ENCODE data around the gene GLUL. TPM values are rescaled to one million over a fixed set of nuclear protein-coding genes. Genes with fewer than 3 reads are reported as not detected.
A peak's percentile ranks its signal among the peaks of the same experiment; 100 is the strongest.
"Not testable (repeated sequence)": the region's sequence is repeated elsewhere in the genome, so short reads cannot be mapped to it uniquely, and the experiment has no call there.

GLUL gene
- polyA plus RNA-seq, 1 donor, result 356 TPM

DNA sequence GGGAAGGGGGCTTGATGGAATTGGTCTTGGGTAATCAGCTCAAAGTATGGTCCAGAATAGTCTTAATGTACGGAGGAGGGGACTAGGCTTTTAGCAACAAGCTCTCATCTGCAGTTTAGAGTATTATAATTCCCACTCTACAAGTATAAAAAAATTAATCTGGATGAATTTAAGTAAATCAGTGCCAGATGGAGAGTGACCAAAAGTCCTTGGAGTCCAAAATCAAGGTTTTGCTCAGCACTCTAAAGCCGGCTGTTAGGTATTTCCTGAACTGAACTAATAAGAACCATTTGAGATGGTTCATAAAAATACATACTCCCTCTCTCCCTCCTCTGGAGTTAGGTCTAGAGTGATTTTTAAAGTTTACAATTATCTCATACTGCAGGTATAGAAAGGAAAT is 23.7 kb downstream of the GLUL start:
- peak; percentile 55 for DNase-seq

DNA sequence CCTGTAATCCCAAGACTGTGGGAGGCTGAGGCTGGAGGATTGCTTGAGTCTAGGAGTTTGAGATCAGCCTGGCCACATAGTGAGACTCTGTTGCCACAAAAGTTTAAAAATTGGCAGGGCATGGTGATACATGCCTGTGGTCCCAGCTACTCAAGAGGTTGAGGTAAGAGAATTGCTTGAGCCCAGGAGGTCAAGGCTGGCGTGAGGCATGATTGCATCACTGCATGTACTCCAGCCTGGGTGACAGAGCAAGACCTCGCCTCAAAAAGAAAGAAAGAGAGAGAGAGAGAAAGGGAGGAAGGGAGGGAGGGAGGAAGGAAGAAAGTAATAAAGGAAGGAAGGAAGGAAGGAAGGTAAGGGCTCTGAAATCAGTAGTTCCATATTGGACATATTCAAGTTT is 25.0 kb downstream of the GLUL start:
- DNase-seq, result no peak

DNA sequence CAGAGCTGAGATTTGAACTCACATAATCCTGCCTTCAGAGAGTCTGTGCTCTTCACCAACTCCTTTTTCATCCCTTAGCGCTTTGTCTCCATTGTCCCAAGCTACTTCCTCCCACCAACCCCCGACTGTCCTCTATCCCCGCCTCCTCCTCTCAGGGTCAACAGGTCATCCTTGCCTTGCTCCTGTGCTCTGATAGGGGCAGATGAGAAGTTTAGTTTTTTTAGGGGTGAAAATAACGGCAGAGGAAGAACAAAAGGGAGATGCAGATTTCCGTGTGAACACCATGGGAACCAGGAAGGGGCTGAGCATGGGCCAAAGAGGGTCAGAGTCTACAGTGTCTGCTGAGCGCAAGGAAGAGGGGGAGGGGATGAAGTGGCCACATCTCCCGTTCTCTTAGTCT is 31.9 kb downstream of the GLUL start:
- DNase-seq, result no peak

DNA sequence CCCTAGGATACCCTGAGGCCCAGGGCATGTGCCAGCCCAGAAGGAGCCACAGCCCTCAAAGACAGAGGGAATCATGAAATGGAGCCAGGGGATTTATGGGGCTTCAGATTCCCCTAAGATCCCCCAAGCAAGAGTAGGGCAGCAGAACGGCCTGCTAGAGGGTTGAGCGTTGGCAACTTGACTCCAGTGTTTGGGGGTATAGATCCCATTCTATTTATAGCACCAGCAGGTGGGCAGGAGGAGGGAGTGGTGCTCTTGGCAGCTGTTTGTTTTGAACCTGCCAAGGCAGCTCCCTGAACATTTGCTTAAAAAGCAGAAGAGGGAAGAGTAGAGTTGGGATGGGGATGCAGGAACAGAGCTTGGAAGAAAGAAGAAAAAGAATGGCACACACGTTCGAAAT is 33.7 kb downstream of the GLUL start:
- DNase-seq, result no peak

DNA sequence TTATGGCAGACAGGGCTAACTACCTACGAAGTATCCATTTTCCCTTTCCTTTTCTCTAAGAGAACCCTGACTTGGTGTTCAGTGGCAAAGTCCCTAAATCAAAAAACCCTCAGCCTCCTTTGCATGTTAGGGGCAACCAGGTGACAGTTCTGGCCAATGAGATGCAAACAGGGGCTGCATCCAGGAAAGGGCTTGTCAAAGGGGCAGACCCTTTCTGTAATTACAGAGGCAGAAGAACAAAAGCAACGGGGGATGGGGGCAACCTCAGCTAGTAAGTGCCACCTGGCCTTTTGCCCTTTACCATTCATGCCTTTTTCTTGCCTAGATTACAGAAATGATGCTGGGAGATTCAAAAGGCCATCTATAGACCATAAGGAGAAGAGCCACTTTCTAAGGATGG is 34.4 kb downstream of the GLUL start:
- DNase-seq, result no peak

DNA sequence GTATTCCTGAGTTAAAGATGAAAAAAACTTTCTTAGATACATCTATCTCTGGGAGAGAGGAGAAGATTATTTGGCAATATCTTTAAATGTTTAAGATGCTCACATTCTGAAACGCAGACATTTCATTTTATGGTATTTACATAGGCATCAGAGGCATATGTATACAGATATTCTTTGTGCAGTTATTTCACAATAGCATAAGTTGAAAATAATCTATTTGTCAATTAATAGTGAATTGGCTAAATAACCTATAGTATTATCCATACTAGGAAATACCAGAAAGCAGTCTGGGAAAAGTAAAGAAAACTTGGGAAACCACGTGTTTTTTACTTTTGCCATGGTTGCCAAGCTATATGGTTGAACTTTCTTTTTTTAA is 35.9 kb downstream of the GLUL start:
- DNase-seq, result no peak

DNA sequence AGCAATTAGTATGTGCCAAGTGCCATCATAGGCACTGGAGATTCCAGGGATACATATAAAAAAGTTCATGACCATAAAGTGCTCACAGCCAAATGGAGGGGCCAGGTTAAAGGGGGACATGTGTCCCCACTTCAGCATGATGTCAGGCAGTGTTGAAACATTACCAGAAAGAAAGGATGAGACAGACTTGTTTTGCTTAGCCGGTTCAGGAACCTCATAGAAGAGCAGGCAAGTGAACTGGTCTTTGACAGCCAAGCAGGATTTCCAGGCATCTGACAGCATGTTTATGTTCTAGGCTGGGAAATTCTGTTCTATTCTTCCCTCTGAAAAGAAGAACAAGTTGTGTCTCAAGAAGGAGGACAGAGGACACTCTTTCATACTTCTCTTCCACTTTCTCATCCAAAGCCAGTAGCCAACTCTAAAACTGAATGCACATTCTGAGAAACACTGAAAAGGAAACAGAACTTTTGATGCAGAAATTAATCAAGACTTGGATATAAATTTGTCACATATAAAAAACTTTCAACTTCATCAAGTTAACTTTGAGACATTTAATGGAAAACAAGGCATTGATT is 39.7 kb downstream of the GLUL start:
- DNase-seq, result no peak

DNA sequence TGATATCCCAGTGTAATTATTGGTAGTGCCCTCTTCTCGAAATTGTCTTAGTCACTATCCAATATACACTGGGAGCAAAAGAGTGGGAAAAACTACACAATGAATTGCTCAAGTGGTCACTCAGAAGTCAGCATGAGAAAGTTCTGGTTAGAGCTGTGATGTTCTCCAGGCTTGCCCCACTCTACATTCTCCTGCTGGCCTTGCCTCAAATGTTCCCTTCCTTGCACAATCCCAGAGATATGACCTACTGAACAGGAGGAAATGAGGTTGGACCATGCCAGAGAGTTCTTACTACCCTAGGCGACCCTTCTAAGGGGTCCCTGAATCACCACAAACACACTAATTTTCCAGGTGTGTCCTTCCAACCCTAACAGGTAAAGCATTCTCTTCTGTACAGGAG is 40.8 kb downstream of the GLUL start:
- DNase-seq, result no peak

DNA sequence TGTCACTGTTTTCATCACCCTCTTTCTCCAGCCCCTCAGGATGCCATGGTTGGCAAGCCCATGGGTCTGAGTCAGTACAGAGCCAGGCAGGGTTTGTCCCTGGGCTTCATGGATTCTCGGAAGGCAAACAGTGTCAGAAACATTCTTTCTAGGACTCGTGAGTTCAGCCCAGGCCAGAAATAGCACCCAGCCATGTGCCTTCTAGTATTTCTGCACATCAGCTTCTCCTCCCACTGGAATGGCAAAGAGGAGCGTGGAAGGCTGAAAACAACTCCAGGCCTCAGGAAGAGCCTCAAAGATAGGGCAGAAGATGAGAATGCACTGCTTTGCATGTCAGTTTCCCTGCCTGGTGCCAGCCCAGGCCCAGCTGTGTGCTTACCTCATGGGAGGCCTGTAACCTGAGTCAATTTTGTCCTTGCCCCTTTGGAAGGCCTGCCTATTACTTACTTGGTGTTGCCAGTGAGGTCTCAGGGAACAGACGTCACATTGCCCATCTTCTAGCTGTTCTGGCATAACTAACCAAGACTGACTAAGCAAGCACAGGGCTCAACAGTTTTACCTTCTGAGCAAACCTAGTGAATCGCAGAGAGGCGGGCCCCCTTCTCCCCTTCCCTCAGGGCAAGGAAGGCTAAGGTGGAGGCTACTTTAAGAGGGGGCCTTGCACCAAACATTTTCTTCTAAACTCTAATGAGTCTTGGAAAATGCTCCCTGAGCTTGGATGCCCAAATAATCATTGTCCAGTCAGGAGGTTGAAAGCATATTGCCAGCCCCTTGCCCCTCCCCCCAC is 42.4 kb downstream of the GLUL start:
- DNase-seq, result no peak

DNA sequence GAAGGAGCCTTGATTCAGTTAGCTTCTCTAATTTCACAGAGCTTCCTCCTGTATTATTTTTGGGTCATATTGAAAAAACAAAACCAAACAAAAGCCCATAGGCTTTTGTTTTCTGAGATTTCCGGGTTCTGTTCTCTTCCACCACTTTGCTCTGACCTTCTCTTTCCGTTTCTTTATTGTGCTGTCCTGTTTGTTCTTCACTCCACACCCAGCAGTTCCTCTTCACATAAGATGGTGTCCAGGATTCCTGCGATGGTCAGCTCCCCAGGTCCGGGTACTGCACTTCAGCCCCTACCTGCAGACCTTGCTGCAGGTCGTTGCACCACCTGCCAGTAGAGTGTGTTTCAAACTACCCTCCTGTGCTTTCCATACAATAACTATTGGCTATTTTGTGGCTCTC is 44.6 kb downstream of the GLUL start:
- DNase-seq, result no peak

DNA sequence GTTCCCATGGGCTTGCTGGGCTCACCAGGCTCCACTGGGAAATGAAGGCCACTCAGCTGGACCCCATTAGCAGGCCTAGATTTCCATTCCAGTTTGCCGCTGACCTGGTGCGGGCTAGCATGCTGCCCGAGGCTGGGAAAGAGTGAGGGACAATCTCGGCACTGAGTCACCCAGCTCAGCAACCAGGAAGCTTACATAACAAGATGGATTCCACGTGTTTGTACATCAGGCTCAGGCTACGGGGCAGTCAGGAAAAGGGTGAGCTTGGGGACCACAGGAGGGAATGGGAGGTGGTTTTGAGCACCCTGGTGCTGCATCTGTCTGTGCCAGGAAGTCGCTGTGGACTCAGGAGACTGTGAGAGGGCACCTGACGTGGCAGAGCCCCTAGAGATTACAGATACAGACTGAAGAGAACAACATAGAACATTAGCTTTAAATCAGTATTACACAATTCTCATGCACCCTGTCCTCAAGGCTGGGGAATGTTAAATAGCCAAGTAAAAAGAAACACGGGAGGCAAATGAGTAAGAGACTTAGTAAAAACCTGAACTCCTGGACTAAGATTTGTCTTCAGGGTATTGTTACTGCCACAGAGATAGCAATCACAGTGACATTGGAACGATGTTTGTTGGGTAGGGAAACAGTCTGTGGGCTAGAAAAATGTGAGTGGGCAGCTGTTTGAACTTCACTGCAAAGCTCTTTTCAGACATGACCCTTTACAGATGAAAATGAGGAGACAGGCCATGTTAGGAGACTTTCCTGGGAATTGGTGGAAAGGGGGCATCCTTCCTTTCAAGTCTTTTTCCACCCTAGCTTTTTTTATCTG is 51.1 kb downstream of the GLUL start:
- no peak for DNase-seq

DNA sequence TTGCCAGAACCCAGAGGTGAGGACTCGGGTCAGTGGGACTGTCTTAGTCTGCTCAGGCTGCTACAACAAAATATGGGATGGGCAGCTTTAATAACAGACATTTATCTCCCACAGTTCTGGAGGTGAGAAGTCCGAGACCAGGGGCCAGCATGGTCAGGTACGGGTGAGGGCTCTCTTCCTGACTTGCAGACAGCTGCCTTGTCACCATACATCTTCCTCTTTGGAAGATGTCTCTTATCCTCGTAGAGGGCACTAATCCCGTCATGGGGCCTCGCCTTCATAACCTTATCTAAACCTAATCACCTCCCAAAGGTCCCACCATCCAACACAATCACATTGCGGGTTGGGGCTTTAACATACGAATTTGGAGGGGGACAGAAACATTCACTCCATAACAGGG is 51.9 kb downstream of the GLUL start:
- DNase-seq, result no peak

DNA sequence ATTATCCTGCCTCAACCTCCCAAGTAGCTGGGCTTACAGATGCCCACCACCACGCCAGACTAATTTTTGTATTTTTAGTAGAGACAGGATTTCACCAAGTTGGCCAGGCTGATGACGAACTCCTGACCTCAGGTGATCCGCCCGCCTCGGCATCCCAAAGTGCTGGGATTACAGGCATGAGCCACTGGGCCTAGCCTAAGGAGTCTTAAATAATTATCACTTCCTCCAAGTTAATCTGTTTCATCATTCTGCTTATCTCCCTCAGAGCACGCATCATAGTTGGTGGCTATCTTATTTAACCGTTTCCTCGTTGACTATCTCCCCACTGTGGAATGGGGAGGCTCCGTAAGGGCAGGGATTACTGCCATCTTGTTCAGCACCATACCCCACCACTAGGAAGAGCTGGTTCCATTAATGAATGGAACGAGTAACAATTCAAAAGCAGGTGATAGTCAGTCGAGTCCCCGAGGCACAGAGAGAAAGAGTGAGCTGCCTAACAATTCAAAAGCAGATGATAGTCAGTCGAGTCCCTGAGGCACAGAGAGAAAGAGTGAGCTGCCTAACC is 52.7 kb downstream of the GLUL start:
- no peak for DNase-seq

DNA sequence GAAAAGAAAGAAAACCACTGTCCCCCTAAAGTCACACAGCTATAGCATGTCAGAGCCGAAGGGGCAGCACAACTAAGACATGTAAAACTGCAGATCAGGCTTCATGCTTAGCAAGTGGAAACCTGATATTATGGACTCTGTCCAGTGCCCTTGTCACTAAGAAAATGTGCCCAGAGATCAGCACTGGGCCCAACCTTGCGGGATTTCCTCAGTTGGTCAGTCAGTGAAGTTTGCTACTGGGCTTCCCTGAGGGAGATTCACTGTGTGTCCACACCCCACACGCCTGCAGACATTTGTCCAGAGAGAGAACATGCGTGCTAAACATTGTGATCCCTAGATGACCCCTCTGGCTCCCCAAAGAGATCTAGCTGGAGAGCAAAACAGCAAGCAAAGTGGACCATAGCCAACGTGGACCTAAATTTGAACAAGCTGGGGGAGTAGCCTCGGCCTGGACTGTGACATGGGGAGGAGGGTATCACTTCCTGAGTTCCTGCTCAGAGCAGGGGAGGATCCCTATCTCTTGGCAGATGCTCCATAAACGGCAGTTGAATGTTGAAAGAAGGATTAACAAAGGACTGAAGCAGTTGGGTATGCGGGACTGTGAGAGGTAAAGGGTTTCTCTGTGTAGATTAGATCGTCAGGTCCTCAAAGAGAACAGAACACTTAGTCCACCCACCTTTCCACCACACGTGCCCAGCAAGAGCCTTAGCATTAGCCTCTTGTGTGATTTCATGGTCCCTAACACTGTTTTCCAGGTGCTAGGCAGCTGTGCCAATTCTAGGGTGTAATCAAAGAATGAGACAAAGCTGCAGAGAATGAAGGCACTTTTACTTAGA is 53.6 kb downstream of the GLUL start:
- peak; percentile 34 for DNase-seq

DNA sequence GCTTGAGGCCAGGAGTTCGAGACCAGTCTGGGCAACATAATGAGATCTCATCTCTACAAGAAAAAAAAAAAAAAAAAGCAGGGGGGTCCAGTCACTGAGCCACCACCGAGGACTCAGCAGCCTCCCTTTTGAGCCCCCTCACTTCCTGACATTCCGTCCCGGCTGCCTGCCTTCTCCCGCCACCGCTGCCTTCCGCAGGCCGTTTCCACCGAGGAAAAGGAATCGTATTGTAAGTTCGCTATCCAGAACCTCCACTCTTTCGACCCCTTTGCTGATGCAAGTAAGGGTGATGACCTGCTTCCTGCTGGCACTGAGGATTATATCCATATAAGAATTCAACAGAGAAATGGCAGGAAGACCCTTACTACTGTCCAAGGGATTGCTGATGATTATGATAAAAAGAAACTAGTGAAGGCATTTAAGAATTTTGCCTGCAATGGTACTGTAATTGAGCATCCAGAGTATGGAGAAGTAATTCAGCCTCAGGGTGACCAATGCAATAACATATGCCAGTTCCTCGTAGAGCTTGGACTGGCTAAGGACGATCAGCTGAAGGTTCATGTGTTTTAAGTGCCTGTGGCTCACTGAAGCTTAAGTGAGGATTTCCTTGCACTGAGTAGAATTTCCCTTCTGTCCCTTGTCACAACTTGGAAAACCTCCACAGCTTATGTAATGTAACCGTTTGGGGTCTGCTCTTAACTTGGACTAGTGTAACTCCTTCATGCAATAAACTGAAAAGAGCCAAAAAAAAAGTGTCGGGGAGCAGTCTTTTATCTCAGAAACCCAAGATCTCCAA is 55.6 kb downstream of the GLUL start:
- DNase-seq, result peak; percentile 53

DNA sequence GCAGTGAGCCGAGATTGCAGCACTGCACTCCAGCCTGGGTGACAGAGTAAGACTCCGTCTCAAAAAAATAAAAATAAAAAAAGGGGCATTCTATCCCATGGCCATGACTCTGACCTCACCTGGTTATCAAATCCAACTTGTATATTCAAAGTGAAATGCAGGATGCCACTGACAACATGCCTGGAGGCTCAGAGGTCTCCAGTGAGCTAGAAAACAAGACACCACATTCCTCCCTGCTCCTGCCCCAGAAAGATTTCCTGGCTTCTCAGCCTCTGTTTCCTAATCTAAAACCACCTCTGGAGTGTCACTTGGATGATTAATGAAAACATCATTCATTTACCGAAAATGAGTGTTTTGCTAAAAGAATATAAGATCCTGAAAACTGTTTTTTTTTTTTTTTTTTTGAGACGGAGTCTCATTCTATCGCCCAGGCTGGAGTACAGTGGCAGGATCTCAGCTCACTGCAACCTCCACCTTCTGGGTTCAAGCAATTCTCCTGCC is 58.5 kb downstream of the GLUL start:
- DNase-seq, result not testable (repeated sequence)

DNA sequence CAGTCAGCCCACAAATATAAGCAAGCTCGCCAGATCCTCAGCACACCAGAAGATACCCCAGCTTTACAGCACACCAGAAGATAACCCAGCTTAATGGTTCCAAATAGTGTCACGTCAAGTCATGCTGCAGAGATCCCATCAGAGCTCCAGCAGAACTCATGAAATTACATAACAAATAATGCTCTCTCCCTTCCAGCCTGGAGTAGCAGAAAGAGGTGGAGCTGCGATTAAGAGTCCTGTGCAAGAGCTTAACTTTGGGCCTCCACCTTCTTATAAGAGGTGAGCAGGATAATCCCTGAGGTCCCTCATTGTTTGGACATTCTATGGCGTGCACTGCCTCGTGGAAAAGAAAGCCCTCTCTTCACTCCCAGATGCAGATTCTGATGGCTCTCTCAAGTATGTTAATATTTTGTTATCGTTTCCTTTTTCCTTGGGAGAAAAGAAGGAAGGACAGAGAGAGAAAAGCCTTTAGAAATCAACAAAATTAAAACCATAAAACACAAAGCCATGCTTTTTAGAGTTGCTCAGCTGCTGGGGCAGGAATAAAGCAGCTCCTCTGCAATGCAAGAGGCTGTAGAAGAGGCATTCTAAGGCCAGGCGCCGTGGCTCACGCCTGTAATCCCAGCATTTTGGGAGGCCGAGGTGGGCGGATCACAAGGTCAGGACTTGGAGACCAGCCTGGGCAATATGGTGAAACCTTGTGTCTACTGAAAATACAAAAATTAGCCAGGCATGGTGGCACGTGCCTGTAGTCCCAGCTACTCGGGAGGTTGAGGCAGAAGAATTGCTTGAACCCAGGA is 59.1 kb downstream of the GLUL start:
- no peak for DNase-seq

All from hindlimb muscle (tissue), 1 donor.